Lung microvascular endothelial cell (primary cell): ENCODE results near the gene EIF4G1. TPM values are rescaled to one million over a fixed set of nuclear protein-coding genes. Genes with fewer than 3 reads are reported as not detected.
"Not testable (repeated sequence)": the region's sequence is repeated elsewhere in the genome, so short reads cannot be mapped to it uniquely, and the experiment has no call there.

Experiments
- DNase-seq, 2 donors: peaks; one replicate each; pipeline versions ENCODE4 v3.0.0 to v3.0.0-alpha.2; 2010; ENCODE audit warnings: low read depth in 2 of 2
- total RNA-seq: library from RNA; depleted of rRNA; stranded (reverse); fragments of >200 nt; gene quantifications from 2 replicates; pipeline ENCODE4 v1.2.1, GENCODE V29; 2014

Gene EIF4G1
- total RNA-seq, 1 donor from 2014 or later: 237 TPM

- DNase-seq: no peak
Measured at GRCh38 chr3:184333700-184334099, 19.3 kb downstream of the EIF4G1 start.

GRCh38 chr3:184334470-184335158, 20.2 kb downstream of the EIF4G1 start:
- peak; percentile 34 to 87 for DNase-seq

GRCh38 chr3:184335291-184335660, 20.9 kb downstream of the EIF4G1 start:
- DNase-seq: peak in 1 of 2 donors; percentile 13

GRCh38 chr3:184335661-184336546, 21.5 kb downstream of the EIF4G1 start:
- peak; percentile 80 to 88 for DNase-seq

GRCh38 chr3:184336547-184337398, 22.4 kb downstream of the EIF4G1 start:
- peak; percentile 61 to 63 for DNase-seq

- DNase-seq: peak; percentile 29 to 49
Measured at GRCh38 chr3:184337399-184337714, 23.0 kb downstream of the EIF4G1 start, which contains the start of gene FAM131A. Gene FAM131A (plus strand): TSS chr3:184337600. CDS start chr3:184337631, 31 bp downstream.

- no peak for DNase-seq
Measured at GRCh38 chr3:184337981-184338380, 23.6 kb downstream of the EIF4G1 start.

GRCh38 chr3:184338511-184338945, 24.1 kb downstream of the EIF4G1 start:
- peak; percentile 90 to 94 for DNase-seq

GRCh38 chr3:184339001-184339400, 24.6 kb downstream of the EIF4G1 start:
- no peak for DNase-seq

GRCh38 chr3:184339451-184340135, 25.2 kb downstream of the EIF4G1 start:
- not testable (repeated sequence) for DNase-seq

- no peak for DNase-seq
Measured at GRCh38 chr3:184341925-184342324, 27.5 kb downstream of the EIF4G1 start.

- DNase-seq: no peak
Measured at GRCh38 chr3:184343200-184343876, 28.9 kb downstream of the EIF4G1 start.

- DNase-seq: no peak
Measured at GRCh38 chr3:184344579-184345316, 30.3 kb downstream of the EIF4G1 start.

GRCh38 chr3:184345317-184346144, 31.1 kb downstream of the EIF4G1 start:
- peak; percentile 70 to 76 for DNase-seq

GRCh38 chr3:184346480-184347190, 32.2 kb downstream of the EIF4G1 start:
- DNase-seq: no peak

- no peak for DNase-seq
Measured at GRCh38 chr3:184347321-184348056, 33.1 kb downstream of the EIF4G1 start.

GRCh38 chr3:184348057-184348382, 33.6 kb downstream of the EIF4G1 start:
- DNase-seq: no peak
